Measurements from ENCODE around the gene TOMM22.

Gene TOMM22

GRCh38 chr22:38715852-38716251 lies 34.1 kb downstream of the TOMM22 start:
- Histone ChIP-seq H3K4me3 (no peak overlapping the region), H3K27ac (no peak overlapping the region)
- no peak for DNase-seq (ENCODE audit: low spot score)
- no peak for TF ChIP-seq CTCF (IDR thresholded peaks at IDR 0.05)

- H3K4me3 ChIP-seq, result no peak overlapping the region
- no peak for TF ChIP-seq CTCF (IDR thresholded peaks at IDR 0.05)
- no peak for DNase-seq (ENCODE audit: low spot score)
- H3K27ac ChIP-seq, result no peak overlapping the region
Observed at GRCh38 chr22:38716271-38716670, 34.5 kb downstream of the TOMM22 start.

- TF ChIP-seq CTCF (IDR thresholded peaks at IDR 0.05), result no peak
- no peak for DNase-seq (ENCODE audit: low spot score)
- Histone ChIP-seq H3K27ac (no peak overlapping the region), H3K4me3 (no peak overlapping the region)
Observed at GRCh38 chr22:38716826-38717225, 35.1 kb downstream of the TOMM22 start.

GRCh38 chr22:38717244-38717643 lies 35.5 kb downstream of the TOMM22 start:
- Histone ChIP-seq H3K27ac (peak overlapping the region in 1 of 2 donors; percentile 52), H3K4me3 (no peak overlapping the region)
- no peak for DNase-seq (ENCODE audit: low spot score)
- no peak for TF ChIP-seq CTCF (IDR thresholded peaks at IDR 0.05)

GRCh38 chr22:38718414-38718813 lies 36.7 kb downstream of the TOMM22 start:
- H3K27ac ChIP-seq, result peak overlapping the region; percentile 12 to 52
- DNase-seq (ENCODE audit: low spot score), result no peak
- TF ChIP-seq CTCF (IDR thresholded peaks at IDR 0.05), result peak; percentile 59
- H3K4me3 ChIP-seq, result no peak overlapping the region

- Histone ChIP-seq H3K4me3 (no peak overlapping the region), H3K27ac (peak overlapping the region; percentile 12 to 52)
- no peak for DNase-seq (ENCODE audit: low spot score)
- TF ChIP-seq CTCF (IDR thresholded peaks at IDR 0.05), result no peak
Observed at GRCh38 chr22:38719196-38719595, 37.4 kb downstream of the TOMM22 start.

- TF ChIP-seq CTCF (IDR thresholded peaks at IDR 0.05), result no peak
- no peak for DNase-seq (ENCODE audit: low spot score)
- Histone ChIP-seq H3K27ac (no peak overlapping the region), H3K4me3 (no peak overlapping the region)
Observed at GRCh38 chr22:38720350-38720749, 38.6 kb downstream of the TOMM22 start.

Data from coronary artery (tissue), 2 donors.